RWPE1 (cell line): ENCODE results near the gene KCNK5.

Source experiments
- CTCF ChIA-PET: fragments of 350-600 bp; sonication (Branson Sonifier 250); formaldehyde crosslinking; extraction: SDS; loops from one replicate; lab custom pipeline; 2021; lab: Yijun Ruan, JAX
- POLR2A ChIA-PET: fragments of 400-600 bp; formaldehyde crosslinking; extraction: SDS; loops from one replicate; lab custom pipeline; 2020; ENCODE audit warnings: antibody characterized with exemption; ENCODE audit not compliant: low non-redundant PET; lab: Yijun Ruan, JAX
- DNase-seq: peaks from one replicate; pipeline ENCODE4 v3.0.0; 2012; ENCODE audit warnings: low spot score
- H3K27ac ChIP-seq: fragments of 450-650 bp; 2 replicates; pipeline ENCODE4 v1.5.1; 2017
- TF ChIP-seq, protein P1 (sequence below): fragments of 450-650 bp; conservative IDR thresholded peaks from 2 replicates; pipeline ENCODE4 v1.5.1; 2017; ENCODE audit warnings: low read depth, mild to moderate bottlenecking

The KCNK5 gene

DNA sequence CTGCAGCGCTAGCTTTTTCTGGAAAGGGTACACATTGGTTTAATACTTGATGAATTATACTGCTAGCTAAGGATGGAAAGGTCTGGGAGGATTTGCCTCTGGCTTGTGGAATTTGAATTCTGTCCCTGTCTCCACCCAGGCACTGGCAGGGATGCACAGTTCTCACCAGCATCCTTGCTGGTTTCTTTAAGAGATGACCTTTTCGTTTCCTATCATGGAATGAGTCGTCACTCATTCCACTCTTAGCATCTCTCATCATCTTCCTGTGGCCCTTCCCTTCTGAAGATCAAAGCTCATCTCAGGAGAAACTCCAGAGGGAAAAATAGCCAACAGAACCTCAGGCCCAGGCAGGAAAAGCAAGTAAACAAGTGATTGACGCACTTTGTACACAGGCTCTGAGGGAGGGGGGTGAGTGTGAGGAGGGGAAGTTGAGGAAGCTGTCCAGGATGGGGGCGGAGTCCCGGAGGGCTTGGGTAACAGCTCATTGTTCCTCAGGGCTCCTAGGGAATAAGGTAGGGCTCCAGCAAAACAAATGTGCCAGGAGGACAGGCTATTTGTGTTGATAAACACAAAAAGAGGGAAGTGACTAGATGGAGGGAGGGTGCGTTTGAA is 88.6 kb downstream of the KCNK5 start:
- ChIA-PET POLR2A (no interaction called here), CTCF (no interaction called here)
- TF ChIP-seq, protein P1, sequence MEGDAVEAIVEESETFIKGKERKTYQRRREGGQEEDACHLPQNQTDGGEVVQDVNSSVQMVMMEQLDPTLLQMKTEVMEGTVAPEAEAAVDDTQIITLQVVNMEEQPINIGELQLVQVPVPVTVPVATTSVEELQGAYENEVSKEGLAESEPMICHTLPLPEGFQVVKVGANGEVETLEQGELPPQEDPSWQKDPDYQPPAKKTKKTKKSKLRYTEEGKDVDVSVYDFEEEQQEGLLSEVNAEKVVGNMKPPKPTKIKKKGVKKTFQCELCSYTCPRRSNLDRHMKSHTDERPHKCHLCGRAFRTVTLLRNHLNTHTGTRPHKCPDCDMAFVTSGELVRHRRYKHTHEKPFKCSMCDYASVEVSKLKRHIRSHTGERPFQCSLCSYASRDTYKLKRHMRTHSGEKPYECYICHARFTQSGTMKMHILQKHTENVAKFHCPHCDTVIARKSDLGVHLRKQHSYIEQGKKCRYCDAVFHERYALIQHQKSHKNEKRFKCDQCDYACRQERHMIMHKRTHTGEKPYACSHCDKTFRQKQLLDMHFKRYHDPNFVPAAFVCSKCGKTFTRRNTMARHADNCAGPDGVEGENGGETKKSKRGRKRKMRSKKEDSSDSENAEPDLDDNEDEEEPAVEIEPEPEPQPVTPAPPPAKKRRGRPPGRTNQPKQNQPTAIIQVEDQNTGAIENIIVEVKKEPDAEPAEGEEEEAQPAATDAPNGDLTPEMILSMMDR, result no peak

More for the DNA sequence above, 88.6 kb downstream of the KCNK5 start:
- DNase-seq, result no peak
- no peak overlapping the region for H3K27ac ChIP-seq
